DND-41 (cell line): ENCODE measurements around the gene PTPRR.

Experiments used
- ATAC-seq: fragments of 200-7000 bp; cut with Tn5 transposase; 3 replicates; pipeline ENCODE4 v1.9.1; 2021; ENCODE audit warnings: low read depth; ENCODE audit not compliant: insufficient read depth
- DNase-seq: peaks from one replicate; pipeline ENCODE4 v3.0.0-alpha.2; 2020
- H2AFZ ChIP-seq: 2 replicates; pipeline ENCODE4 v1.6.0; 2012; ENCODE audit warnings: low read depth, low read length
- H3K27ac ChIP-seq: 2 replicates; pipeline ENCODE4 v1.5.1; 2012; ENCODE audit warnings: low read length, inconsistent platforms
- H3K27me3 ChIP-seq: fragments of 200-600 bp; sonication (generic); 2 replicates; pipeline ENCODE4 v1.6.0; 2012; ENCODE audit warnings: low read length, mild to moderate bottlenecking, inconsistent platforms; ENCODE audit not compliant: insufficient read depth, poor library complexity
- H3K36me3 ChIP-seq: 2 replicates; pipeline ENCODE4 v1.5.1; 2012; ENCODE audit warnings: low read length, inconsistent platforms; ENCODE audit not compliant: insufficient read depth
- H3K4me1 ChIP-seq: 2 replicates; pipeline ENCODE4 v1.5.1; 2012; ENCODE audit warnings: mild to moderate bottlenecking, low read length; ENCODE audit not compliant: insufficient read depth
- H3K4me2 ChIP-seq: 2 replicates; pipeline ENCODE4 v1.6.0; 2012; ENCODE audit warnings: mild to moderate bottlenecking, moderate library complexity, low read length, inconsistent platforms; ENCODE audit not compliant: insufficient read depth
- H3K4me3 ChIP-seq, 2 experiments: fragments of 200-600 bp in 1 of 2; shearing (Covaris generic) in 1 of 2; 2 replicates each; pipeline ENCODE4 v1.5.1; 2012 to 2016; ENCODE audit warnings: inconsistent platforms in 2 of 2, low read length in 2 of 2, mild to moderate bottlenecking in 2 of 2, low read depth in 1 of 2, moderate library complexity in 1 of 2
- H3K79me2 ChIP-seq: 2 replicates; pipeline ENCODE4 v1.6.0; 2012; ENCODE audit warnings: low read length, inconsistent platforms; ENCODE audit not compliant: insufficient read depth
- H3K9ac ChIP-seq: 2 replicates; pipeline ENCODE4 v1.6.0; 2012; ENCODE audit warnings: low read depth, mild to moderate bottlenecking, inconsistent platforms, low read length, moderate library complexity
- H3K9me3 ChIP-seq: 2 replicates; pipeline ENCODE4 v1.5.1; 2012; ENCODE audit warnings: low read length, moderate library complexity, mild to moderate bottlenecking, inconsistent platforms; ENCODE audit not compliant: insufficient read depth, severe bottlenecking
- H4K20me1 ChIP-seq: 2 replicates; pipeline ENCODE4 v1.6.0; 2012; ENCODE audit warnings: low read length; ENCODE audit not compliant: insufficient read depth
- CTCF ChIP-seq: IDR thresholded peaks from 2 replicates; pipeline ENCODE4 v1.5.1; 2012; ENCODE audit warnings: borderline replicate concordance, low read length, moderate library complexity, mild to moderate bottlenecking; ENCODE audit not compliant: poor library complexity, severe bottlenecking; ENCODE audit errors: extremely low read depth
- EZH2 ChIP-seq: IDR thresholded peaks from 3 replicates; pipeline ENCODE4 v1.6.1; 2012; ENCODE audit warnings: borderline replicate concordance, low read depth, mild to moderate bottlenecking, moderate library complexity, low read length, inconsistent platforms; ENCODE audit not compliant: severe bottlenecking

The PTPRR gene

DNA sequence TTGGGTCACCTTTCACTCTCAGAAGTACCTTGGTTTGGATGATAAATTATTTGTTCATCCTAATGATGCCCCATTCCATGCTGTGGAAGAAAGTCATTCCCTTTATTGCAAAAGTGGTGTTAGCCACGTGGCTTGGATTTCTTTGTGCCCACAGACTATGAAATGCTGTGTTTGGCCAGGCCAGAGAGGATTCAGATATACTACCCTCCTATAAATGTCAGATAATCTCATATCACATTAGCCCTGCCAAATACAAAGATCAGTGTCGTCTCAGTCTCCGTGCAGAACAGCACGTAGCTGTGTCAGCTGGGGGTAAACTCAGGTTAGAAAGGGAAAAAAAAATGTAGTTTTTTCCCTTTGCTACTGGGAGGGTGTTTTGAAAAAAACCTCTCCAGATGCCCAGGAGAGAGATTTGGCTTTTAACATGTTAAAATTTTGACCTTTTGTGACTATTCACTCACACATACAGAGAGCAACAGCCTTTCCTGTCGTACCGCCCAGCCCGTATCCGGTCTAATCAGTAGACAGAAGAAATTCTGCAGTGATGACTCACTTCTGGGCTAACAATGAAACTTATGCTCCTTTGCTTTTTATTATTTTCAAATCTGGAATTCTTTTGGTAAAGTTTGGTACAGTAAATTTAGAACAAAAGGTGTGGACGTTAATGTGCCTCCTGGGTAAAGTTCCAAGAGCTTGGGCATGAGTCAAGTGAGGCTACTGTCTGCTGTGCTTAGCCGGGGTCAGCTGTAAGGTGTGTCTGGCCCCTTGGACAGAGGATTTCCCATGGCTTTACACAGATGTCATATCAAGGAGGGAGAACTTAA lies 274.8 kb downstream of the PTPRR start:
- no peak overlapping the region for H3K4me2 ChIP-seq
- TF ChIP-seq EZH2 (no peak), CTCF (no peak)
- no peaks in the 10 kb centered on the region for H3K27me3 ChIP-seq
- no peaks in the 10 kb centered on the region for H3K4me1 ChIP-seq
- no peak overlapping the region for H3K27ac ChIP-seq
- ATAC-seq, result no peak
- H3K36me3 ChIP-seq, result no peaks in the 10 kb centered on the region
- H2AFZ ChIP-seq, result no peak overlapping the region
- no peak overlapping the region for H3K4me3 ChIP-seq
- H3K9ac ChIP-seq, result no peak overlapping the region
- H3K79me2 ChIP-seq, result no peaks in the 10 kb centered on the region
- H3K9me3 ChIP-seq, result no peaks in the 10 kb centered on the region
- no peak for DNase-seq
- H4K20me1 ChIP-seq, result no peaks in the 10 kb centered on the region

DNA sequence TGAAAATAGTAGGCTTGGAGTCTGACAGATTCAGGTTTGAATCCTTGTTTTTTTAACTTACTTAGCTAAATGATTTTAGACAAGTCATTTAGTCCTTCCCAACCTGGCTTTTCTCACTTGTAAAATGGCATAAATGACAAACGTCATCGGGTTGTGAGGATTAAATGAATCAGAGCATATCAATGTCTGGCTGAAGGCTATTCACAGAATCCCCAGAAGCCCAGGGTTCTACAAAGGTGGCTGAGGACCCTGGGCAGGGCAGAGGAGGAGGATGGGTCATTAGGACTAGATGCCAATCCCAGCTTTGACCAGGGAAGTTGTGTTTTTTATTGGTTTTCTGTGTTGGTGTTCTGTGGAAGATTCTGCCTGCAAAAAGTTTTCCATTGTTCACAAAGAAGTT lies 275.7 kb downstream of the PTPRR start:
- Histone ChIP-seq H3K36me3 (no peaks in the 10 kb centered on the region), H3K79me2 (no peaks in the 10 kb centered on the region), H4K20me1 (no peaks in the 10 kb centered on the region), H3K4me3 (no peak overlapping the region), H3K9ac (no peak overlapping the region), H3K27ac (no peak overlapping the region), H3K4me2 (no peak overlapping the region), H3K9me3 (no peaks in the 10 kb centered on the region), H3K4me1 (no peaks in the 10 kb centered on the region), H2AFZ (no peak overlapping the region), H3K27me3 (no peaks in the 10 kb centered on the region)
- no peak for DNase-seq
- TF ChIP-seq EZH2 (no peak), CTCF (no peak)
- no peak for ATAC-seq

- H3K27me3 ChIP-seq, result no peaks in the 10 kb centered on the region
- H3K9me3 ChIP-seq, result no peaks in the 10 kb centered on the region
- H3K4me3 ChIP-seq, result no peak overlapping the region
- H4K20me1 ChIP-seq, result no peaks in the 10 kb centered on the region
- no peaks in the 10 kb centered on the region for H3K36me3 ChIP-seq
- DNase-seq (no peak), ATAC-seq (no peak)
- no peak overlapping the region for H2AFZ ChIP-seq
- no peak overlapping the region for H3K27ac ChIP-seq
- H3K4me1 ChIP-seq, result no peaks in the 10 kb centered on the region
- no peak overlapping the region for H3K4me2 ChIP-seq
- H3K9ac ChIP-seq, result no peak overlapping the region
- no peaks in the 10 kb centered on the region for H3K79me2 ChIP-seq
- TF ChIP-seq CTCF (no peak), EZH2 (no peak)
Measured at GRCh38 chr12:70643939-70644338, 276.6 kb downstream of the PTPRR start.

- H3K36me3 ChIP-seq, result no peaks in the 10 kb centered on the region
- TF ChIP-seq CTCF (no peak), EZH2 (no peak)
- no peaks in the 10 kb centered on the region for H3K9me3 ChIP-seq
Measured at GRCh38 chr12:70641691-70642090, 278.8 kb downstream of the PTPRR start.

More at GRCh38 chr12:70641691-70642090, 278.8 kb downstream of the PTPRR start:
- Histone ChIP-seq H3K79me2 (no peaks in the 10 kb centered on the region), H3K9ac (no peak overlapping the region), H3K4me3 (no peak overlapping the region), H3K4me2 (no peak overlapping the region), H3K4me1 (no peaks in the 10 kb centered on the region), H2AFZ (no peak overlapping the region), H3K27ac (no peak overlapping the region), H3K27me3 (no peaks in the 10 kb centered on the region), H4K20me1 (no peaks in the 10 kb centered on the region)
- DNase-seq (no peak), ATAC-seq (no peak)
